Endometrial microvascular endothelial cells (primary cell): ENCODE results near the gene TBXT. TPM values are rescaled to one million over a fixed set of nuclear protein-coding genes. Genes with fewer than 3 reads are reported as not detected.
"Not testable (repeated sequence)": the region's sequence is repeated elsewhere in the genome, so short reads cannot be mapped to it uniquely, and the experiment has no call there.

Experiments
- in situ Hi-C: cut with HindIII; loops from 2 replicates; pipeline ENCODE4 v1.10.0; 2017; ENCODE audit warnings: low sequenced_read_pairs, low pct_unique_long_range_greater_than_20kb; ENCODE audit errors: inconsistent ontology term
- total RNA-seq: library from RNA; depleted of rRNA; stranded (reverse); fragments of >200 nt; gene quantifications from one replicate; pipeline ENCODE4 v1.2.3, GENCODE V29; 2015; ENCODE audit errors: inconsistent ontology term

TBXT gene
- total RNA-seq, 1 donor from 2014 or later: not detected

GRCh38 chr6:166127624-166128472, 39.8 kb downstream of the TBXT start:
- in situ Hi-C loops: no loop called here

GRCh38 chr6:166123115-166123514, 44.5 kb downstream of the TBXT start:
- in situ Hi-C loops: not testable (repeated sequence)

GRCh38 chr6:166121726-166122125, 45.9 kb downstream of the TBXT start:
- in situ Hi-C loops: no loop called here

- in situ Hi-C loops: no loop called here
Observed at GRCh38 chr6:166119116-166119911, 48.3 kb downstream of the TBXT start.

GRCh38 chr6:166115609-166116008, 52.0 kb downstream of the TBXT start:
- in situ Hi-C loops: no loop called here

GRCh38 chr6:166112580-166112979, 55.1 kb downstream of the TBXT start:
- in situ Hi-C loops: no loop called here

- in situ Hi-C loops: no loop called here
Observed at GRCh38 chr6:166109608-166110007, 58.0 kb downstream of the TBXT start.

Other genes with a start within 250 kb of the TBXT start
- gene PRR18, start 140.5 kb upstream of the TBXT start, total RNA-seq: not detected
- gene SFT2D1, start 174.7 kb upstream of the TBXT start, total RNA-seq: 26.3 TPM
- gene MPC1, start 215.1 kb upstream of the TBXT start, total RNA-seq: 41.4 TPM